Measurements from ENCODE around the gene KRT79.

- no peak for TF ChIP-seq CTCF (IDR thresholded peaks at IDR 0.05; ENCODE audit: low read depth, low read length, poor library complexity, severe bottlenecking)
- TF ChIP-seq EZH2phosphoT487 (IDR thresholded peaks at IDR 0.05; ENCODE audit: borderline replicate concordance, low read length) = no peak
These were observed 12.4 kb upstream of the KRT79 start for GRCh38 chr12:52846356-52846970.

All from DOHH2 (cell line).